OCI-LY3 (cell line): ENCODE data around the gene RBM8A.

ENCODE experiments used
- H2AFZ ChIP-seq: fragments of 200-600, 300-600 bp; shearing (Covaris generic); 2 replicates; pipeline ENCODE4 v1.6.0; 2014; ENCODE audit warnings: antibody characterized with exemption, low read depth, low read length
- H3K27ac ChIP-seq: fragments of 200-600, 300-600 bp; sonication (generic); 2 replicates; pipeline ENCODE4 v1.5.1; 2014; ENCODE audit warnings: mild to moderate bottlenecking, low read length, moderate library complexity, mixed read lengths
- H3K27me3 ChIP-seq: fragments of 200-600, 300-600 bp; sonication (generic); 2 replicates; pipeline ENCODE4 v1.6.1; 2014; ENCODE audit warnings: low read depth, low read length, mixed read lengths
- H3K36me3 ChIP-seq: fragments of 200-600, 300-600 bp; sonication (generic); replicated peaks from 2 replicates; pipeline ENCODE3; 2014; ENCODE audit warnings: low read depth, low read length, mixed read lengths
- H3K4me1 ChIP-seq: fragments of 300-600, 200-600 bp; sonication (generic); 2 replicates; pipeline ENCODE4 v1.6.1; 2014; ENCODE audit warnings: low read length, mixed read lengths
- H3K4me2 ChIP-seq: fragments of 200-600, 300-600 bp; sonication (generic); 2 replicates; pipeline ENCODE4 v1.6.1; 2014; ENCODE audit warnings: low read length, mixed read lengths
- H3K4me3 ChIP-seq: fragments of 300-600, 200-600 bp; sonication (generic); 2 replicates; pipeline ENCODE4 v1.5.1; 2014; ENCODE audit warnings: antibody characterized with exemption, mild to moderate bottlenecking, low read length, moderate library complexity
- H3K79me2 ChIP-seq: fragments of 300-600, 200-600 bp; shearing (Covaris generic); 2 replicates; pipeline ENCODE4 v1.6.1; 2014; ENCODE audit warnings: mild to moderate bottlenecking, low read length, mixed read lengths
- H3K9ac ChIP-seq: fragments of 300-600, 200-600 bp; shearing (Covaris generic); 2 replicates; pipeline ENCODE4 v1.6.0; 2014; ENCODE audit warnings: mild to moderate bottlenecking, low read length, moderate library complexity
- H3K9me3 ChIP-seq: fragments of 200-600, 300-600 bp; shearing (Covaris generic); 2 replicates; pipeline ENCODE4 v1.6.1; 2014; ENCODE audit warnings: low read length, mixed read lengths; ENCODE audit not compliant: insufficient read depth
- H4K20me1 ChIP-seq: fragments of 200-600, 300-600 bp; sonication (generic); 2 replicates; pipeline ENCODE4 v1.6.1; 2016; ENCODE audit warnings: low read length, mixed read lengths; ENCODE audit not compliant: insufficient read depth
- EZH2phosphoT487 ChIP-seq: fragments of 200-600 bp; shearing (Covaris generic); IDR thresholded peaks from 2 replicates; pipeline ENCODE4 v1.6.1; 2018; ENCODE audit warnings: antibody characterized with exemption, mixed run types, low read depth
- TF ChIP-seq, protein P1 (sequence below): fragments of 200-600, 300-600 bp; sonication (generic); IDR thresholded peaks from 2 replicates; pipeline ENCODE4 v1.5.1; 2014; ENCODE audit warnings: antibody characterized with exemption, low read length, low read depth

RBM8A gene

DNA sequence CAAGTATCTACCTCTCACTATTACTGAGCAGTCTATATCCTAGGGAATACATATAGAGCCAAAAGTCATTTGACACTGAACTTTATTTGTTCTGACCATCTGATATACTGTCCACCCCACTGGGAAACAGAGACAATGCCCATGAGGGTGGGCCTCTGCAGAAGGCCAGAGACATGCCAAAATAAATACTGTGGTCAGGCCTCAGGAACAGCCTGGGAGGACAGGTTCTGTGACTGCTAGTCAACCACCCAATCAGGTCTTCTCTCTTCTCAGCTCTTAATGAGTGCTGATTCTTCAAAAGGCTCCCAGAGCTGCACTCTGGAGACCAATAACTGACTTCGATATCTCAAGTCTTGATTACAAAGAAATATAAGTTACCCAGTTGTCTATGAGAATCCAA is 36.1 kb downstream of the RBM8A start:
- Histone ChIP-seq H3K36me3 (no peaks in the 10 kb centered on the region), H3K9ac (no peak overlapping the region), H4K20me1 (no peaks in the 10 kb centered on the region), H3K79me2 (no peaks in the 10 kb centered on the region), H3K4me1 (no peaks in the 10 kb centered on the region), H3K9me3 (no peaks in the 10 kb centered on the region), H3K27ac (no peak overlapping the region), H2AFZ (no peak overlapping the region), H3K27me3 (no peaks in the 10 kb centered on the region), H3K4me3 (no peak overlapping the region), H3K4me2 (no peak overlapping the region)
- no peak for TF ChIP-seq EZH2phosphoT487
- TF ChIP-seq, protein P1, sequence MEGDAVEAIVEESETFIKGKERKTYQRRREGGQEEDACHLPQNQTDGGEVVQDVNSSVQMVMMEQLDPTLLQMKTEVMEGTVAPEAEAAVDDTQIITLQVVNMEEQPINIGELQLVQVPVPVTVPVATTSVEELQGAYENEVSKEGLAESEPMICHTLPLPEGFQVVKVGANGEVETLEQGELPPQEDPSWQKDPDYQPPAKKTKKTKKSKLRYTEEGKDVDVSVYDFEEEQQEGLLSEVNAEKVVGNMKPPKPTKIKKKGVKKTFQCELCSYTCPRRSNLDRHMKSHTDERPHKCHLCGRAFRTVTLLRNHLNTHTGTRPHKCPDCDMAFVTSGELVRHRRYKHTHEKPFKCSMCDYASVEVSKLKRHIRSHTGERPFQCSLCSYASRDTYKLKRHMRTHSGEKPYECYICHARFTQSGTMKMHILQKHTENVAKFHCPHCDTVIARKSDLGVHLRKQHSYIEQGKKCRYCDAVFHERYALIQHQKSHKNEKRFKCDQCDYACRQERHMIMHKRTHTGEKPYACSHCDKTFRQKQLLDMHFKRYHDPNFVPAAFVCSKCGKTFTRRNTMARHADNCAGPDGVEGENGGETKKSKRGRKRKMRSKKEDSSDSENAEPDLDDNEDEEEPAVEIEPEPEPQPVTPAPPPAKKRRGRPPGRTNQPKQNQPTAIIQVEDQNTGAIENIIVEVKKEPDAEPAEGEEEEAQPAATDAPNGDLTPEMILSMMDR = no peak

DNA sequence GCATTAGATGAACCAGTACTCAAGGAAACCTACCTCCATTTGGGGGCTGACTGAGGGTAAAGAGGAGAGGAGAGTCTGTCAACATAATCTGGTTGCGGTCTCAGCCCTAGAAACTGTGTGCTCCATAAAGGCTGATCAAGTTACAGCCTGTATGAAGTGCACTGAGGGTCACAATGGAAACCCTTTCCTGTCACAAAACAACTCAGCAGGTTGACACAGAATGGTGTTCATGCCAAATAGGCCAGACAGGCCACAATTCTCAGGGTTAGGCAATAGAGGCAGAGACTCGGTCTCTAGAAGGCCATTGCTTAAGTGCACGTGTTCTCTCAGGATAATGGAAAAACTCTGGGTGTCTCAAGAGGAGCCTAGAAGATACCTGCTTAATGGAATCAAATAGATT is 37.6 kb downstream of the RBM8A start:
- H4K20me1 ChIP-seq = no peaks in the 10 kb centered on the region
- no peaks in the 10 kb centered on the region for H3K9me3 ChIP-seq
- H3K27ac ChIP-seq = no peak overlapping the region
- no peak for TF ChIP-seq EZH2phosphoT487
- TF ChIP-seq, protein P1 = no peak
- no peaks in the 10 kb centered on the region for H3K36me3 ChIP-seq
- H3K27me3 ChIP-seq = peaks cover 8% of the 10 kb centered on the region
- no peak overlapping the region for H3K4me3 ChIP-seq
- H3K79me2 ChIP-seq = no peaks in the 10 kb centered on the region
- H3K4me2 ChIP-seq = no peak overlapping the region
- H3K4me1 ChIP-seq = no peaks in the 10 kb centered on the region; the same call in 1 of the 2 replicates
- H3K9ac ChIP-seq = no peak overlapping the region
- no peak overlapping the region for H2AFZ ChIP-seq

DNA sequence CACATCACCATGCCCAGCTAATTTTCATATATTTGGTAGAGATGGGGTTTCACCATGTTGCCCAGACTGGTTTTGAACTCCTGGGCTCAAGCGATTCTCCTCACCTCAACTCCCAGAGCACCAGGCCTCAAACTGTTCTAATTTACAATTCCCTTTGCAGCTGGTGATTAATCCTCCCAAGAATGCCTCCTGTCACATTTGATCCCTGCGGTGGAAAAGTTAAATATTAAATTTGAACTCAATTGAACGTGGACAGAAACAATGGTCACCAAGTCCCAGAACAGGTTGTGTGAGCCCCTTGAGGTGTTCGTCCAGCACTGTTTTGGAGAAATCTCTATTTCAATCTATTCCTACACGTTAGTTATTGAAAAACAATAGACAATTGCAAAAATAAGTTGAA is 39.7 kb downstream of the RBM8A start:
- H3K27ac ChIP-seq = no peak overlapping the region
- peaks cover 23% of the 10 kb centered on the region for H3K27me3 ChIP-seq
- no peaks in the 10 kb centered on the region for H4K20me1 ChIP-seq
- no peak overlapping the region for H3K9ac ChIP-seq
- H3K79me2 ChIP-seq = no peaks in the 10 kb centered on the region
- H3K4me3 ChIP-seq = no peak overlapping the region
- no peak overlapping the region for H3K4me2 ChIP-seq
- H3K4me1 ChIP-seq = peaks cover 14% of the 10 kb centered on the region
- no peak overlapping the region for H2AFZ ChIP-seq
- no peaks in the 10 kb centered on the region for H3K36me3 ChIP-seq
- TF ChIP-seq EZH2phosphoT487 = no peak
- no peaks in the 10 kb centered on the region for H3K9me3 ChIP-seq

- Histone ChIP-seq H3K36me3 (no peaks in the 10 kb centered on the region), H3K27ac (no peak overlapping the region), H2AFZ (no peak overlapping the region), H3K4me3 (no peak overlapping the region), H3K79me2 (no peaks in the 10 kb centered on the region), H3K27me3 (peaks cover 23% of the 10 kb centered on the region), H3K4me1 (peaks cover 17% of the 10 kb centered on the region), H4K20me1 (no peaks in the 10 kb centered on the region), H3K4me2 (no peak overlapping the region), H3K9me3 (no peaks in the 10 kb centered on the region), H3K9ac (no peak overlapping the region)
- TF ChIP-seq, protein P1 = no peak
- no peak for TF ChIP-seq EZH2phosphoT487
Measured at GRCh38 chr1:145886816-145887215, 40.5 kb downstream of the RBM8A start.

- H3K27me3 ChIP-seq = peaks cover 26% of the 10 kb centered on the region
- no peak overlapping the region for H3K27ac ChIP-seq
- H3K36me3 ChIP-seq = no peaks in the 10 kb centered on the region
- H3K4me1 ChIP-seq = peaks cover 17% of the 10 kb centered on the region
- H3K4me2 ChIP-seq = peak overlapping the region; percentile 93
- no peaks in the 10 kb centered on the region for H3K79me2 ChIP-seq
- no peak overlapping the region; the same call in 1 of the 2 replicates for H3K9ac ChIP-seq
- TF ChIP-seq, protein P1 = no peak
- no peak for TF ChIP-seq EZH2phosphoT487
- peak overlapping the region; percentile 94; the same call in 1 of the 2 replicates for H2AFZ ChIP-seq
- peak overlapping the region; percentile 87 for H3K4me3 ChIP-seq
- no peaks in the 10 kb centered on the region for H3K9me3 ChIP-seq
- H4K20me1 ChIP-seq = no peaks in the 10 kb centered on the region
Measured at GRCh38 chr1:145886390-145886789, 40.9 kb downstream of the RBM8A start.
